Measurements from ENCODE around the gene EHF. TPM values are rescaled to one million over a fixed set of nuclear protein-coding genes. Genes with fewer than 3 reads are reported as not detected.
"Not testable (repeated sequence)": the region's sequence is repeated elsewhere in the genome, so short reads cannot be mapped to it uniquely, and the experiment has no call there.

The EHF gene
- total RNA-seq: 2.8 TPM

DNA sequence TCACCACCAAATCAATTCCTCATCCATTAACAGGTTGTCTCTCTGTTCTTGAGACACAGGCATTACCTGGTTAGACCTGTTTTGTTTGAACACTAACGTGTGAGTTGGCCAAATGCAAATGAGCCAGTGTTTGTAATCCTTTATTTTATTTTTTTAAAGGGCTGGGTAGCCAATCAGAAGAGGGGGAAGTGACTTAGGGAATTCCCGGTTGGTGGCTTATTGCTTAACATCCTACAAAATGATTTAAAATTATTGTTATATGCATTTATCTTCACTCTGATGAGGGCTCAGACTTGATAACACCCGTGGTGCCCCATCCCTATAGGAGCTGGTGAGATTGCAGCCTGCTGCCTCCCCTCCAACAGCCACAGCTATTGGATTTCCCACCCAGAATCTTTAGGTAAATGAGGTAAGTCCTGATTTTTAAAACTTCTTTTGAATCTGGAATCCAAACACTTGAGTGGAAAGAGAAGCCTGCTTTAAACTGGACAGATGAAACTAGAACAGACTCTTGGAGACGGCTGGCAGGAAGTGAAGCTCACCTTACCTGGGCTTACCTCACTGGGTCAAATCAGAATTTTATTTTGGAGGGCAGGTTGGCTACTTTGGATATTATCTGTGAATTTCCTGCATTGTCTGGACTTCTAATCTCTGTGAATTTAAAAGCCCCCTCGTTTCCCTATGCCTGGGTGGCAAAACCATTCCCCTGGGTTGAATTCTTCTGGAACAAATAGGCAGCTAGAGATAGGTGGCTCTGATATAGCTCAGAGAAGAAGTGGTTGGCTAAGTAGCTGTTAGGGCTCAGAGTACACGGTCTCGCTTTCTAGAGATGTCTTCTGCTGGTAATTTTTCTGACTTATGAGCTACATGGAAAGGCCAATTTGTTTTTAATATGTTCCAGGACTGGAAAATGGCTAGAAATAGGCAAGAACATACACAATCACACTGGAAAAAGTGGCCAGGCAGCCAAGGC, at the start of gene EHF:
Gene EHF, plus strand, starts transcription at position 274 of the 973 bp plus-strand sequence. CDS start 21,538 bp downstream, outside the sequence.
- no peak for DNase-seq (ENCODE audit: low spot score)
- no peak for ATAC-seq

DNA sequence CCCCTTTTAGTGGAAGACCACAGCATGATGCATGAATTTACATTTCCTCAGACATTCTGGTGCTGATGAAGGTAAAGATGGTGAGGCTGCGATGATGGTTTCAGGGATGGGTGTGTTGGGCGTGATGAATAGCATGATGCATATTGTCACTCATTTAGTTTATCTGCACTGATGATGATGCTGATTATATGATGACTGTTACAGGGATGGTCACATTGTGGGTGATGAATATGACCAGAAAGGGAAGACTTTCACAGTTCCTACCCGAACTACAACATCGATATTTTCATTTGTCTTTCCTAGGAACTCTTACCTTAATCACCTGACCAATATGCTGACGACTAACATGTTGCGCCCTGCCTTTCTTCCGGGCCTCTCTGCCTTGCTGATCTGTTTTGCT, 47.4 kb upstream of the EHF start:
- DNase-seq (ENCODE audit: low spot score) (no peak), ATAC-seq (no peak)

DNA sequence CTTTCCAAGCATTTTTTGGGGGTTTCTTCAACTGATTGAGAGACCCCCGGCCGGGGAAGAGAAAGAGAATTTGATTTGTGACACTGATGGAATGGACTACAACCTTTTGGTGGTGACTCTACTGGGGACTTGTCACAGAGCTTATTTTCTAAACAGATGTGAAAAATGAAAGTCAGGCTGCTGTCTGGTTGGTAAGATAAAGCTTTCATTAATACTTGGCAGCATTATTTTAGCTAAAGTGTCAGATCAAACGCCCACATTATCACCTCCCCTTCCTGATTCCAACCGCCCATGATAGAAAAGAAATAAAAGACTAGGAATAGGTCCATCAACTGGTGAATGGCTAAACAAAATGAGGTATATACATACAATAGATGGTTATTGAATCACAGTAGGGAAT, 45.6 kb upstream of the EHF start:
- ATAC-seq (no peak), DNase-seq (ENCODE audit: low spot score) (no peak)

- no peak for DNase-seq (ENCODE audit: low spot score)
- ATAC-seq: no peak
Measured at GRCh38 chr11:34575671-34576070, 45.2 kb upstream of the EHF start.

- ATAC-seq: no peak
- no peak for DNase-seq (ENCODE audit: low spot score)
Measured at GRCh38 chr11:34576331-34576730, 44.6 kb upstream of the EHF start.

DNA sequence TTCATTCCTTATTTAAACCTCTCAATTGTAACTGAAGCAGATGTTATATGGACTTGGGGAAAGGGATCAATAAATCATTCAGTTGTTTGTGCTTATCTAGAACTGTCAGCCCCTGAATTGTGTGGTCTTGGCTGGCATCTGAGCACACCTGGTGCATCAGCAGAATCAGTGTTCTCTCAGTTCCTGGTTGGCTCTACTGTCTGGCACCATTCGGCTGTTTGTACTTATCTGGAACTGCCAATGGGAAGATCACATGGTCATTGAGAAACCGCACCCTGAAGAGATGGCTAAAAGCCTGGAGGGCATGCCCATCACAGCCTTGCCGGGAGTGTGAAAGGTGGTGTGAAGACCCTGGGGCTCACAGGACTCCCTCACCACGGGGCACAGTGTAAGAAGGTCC, 37.1 kb upstream of the EHF start:
- DNase-seq (ENCODE audit: low spot score) (peak; percentile 63), ATAC-seq (peak; percentile 91)

GRCh38 chr11:34585304-34585734, 35.6 kb upstream of the EHF start:
- DNase-seq (ENCODE audit: low spot score) (no peak), ATAC-seq (no peak)

DNA sequence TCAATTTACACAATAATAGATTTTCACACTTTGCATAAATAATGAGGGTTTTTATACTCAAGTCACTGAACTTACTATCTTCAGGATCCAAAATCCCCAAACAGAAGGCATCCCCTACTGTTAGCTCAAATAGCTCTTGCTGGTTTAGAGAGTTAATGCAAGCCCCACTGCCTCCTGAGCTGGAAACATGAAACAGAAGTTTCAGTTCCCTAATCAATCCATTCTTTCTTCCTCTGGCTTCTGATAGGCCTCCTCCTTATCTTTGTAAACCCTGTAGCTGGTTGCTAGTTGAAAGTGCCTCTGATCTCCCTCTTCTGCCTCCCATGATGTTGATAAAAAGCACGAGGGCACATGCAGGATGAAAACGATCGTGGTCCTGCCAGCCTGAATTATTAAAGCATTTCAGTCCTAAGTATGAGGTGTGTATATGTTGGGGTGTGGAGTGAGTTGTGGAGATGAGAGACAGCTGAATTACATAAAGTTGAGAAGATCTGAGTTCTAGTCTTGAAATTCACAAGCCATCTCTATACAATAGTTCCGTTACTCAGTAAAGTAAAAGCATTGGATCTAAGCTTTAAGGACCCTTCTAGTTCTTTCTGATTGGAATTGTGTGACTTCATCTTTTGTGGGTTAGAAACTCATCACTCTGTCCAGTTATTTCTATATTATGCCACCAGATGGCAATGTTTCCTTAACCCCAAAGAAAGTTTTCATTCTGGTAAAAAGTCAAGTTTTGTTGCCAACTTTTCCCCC, 35.0 kb upstream of the EHF start:
- ATAC-seq (peak; percentile 69), DNase-seq (ENCODE audit: low spot score) (no peak)

GRCh38 chr11:34586488-34587281, 34.2 kb upstream of the EHF start:
- DNase-seq (ENCODE audit: low spot score) (no peak), ATAC-seq (no peak)

GRCh38 chr11:34587282-34587677, 33.6 kb upstream of the EHF start:
- no peak for ATAC-seq
- DNase-seq (ENCODE audit: low spot score): no peak

GRCh38 chr11:34588023-34588422, 32.9 kb upstream of the EHF start:
- ATAC-seq: no peak

GRCh38 chr11:34588701-34589100, 32.2 kb upstream of the EHF start:
- DNase-seq (ENCODE audit: low spot score) (no peak), ATAC-seq (no peak)

More at GRCh38 chr11:34588023-34588422, 32.9 kb upstream of the EHF start:
- no peak for DNase-seq (ENCODE audit: low spot score)

- not testable (repeated sequence) for ATAC-seq; DNase-seq (ENCODE audit: low spot score)
Measured at GRCh38 chr11:34589177-34589576, 31.7 kb upstream of the EHF start.

DNA sequence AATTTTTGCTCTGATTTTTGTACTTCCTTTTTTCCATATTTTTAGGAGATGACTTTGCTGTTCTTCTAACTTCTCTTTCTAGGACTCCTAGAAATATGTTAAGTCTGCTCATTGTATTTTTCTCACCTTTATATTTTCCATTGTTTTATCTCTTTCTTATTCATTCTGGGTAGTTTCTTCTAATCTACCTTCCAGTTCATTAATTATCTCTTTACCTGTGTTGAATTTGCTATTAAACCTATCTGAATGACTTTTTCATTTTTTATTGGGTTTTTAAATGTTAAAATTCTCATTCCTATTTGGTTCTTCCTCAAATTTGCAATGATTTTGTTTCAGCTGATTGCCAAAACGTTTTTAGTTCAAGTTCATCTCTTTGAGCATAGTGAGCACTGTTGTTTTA, 27.8 kb upstream of the EHF start:
- no peak for DNase-seq (ENCODE audit: low spot score)

GRCh38 chr11:34594603-34595002, 26.3 kb upstream of the EHF start:
- no peak for DNase-seq (ENCODE audit: low spot score)
- no peak for ATAC-seq

More for the DNA sequence above, 27.8 kb upstream of the EHF start:
- no peak for ATAC-seq

GRCh38 chr11:34595391-34595790, 25.5 kb upstream of the EHF start:
- no peak for DNase-seq (ENCODE audit: low spot score)
- ATAC-seq: no peak

- ATAC-seq (no peak), DNase-seq (ENCODE audit: low spot score) (no peak)
Measured at GRCh38 chr11:34595960-34596644, 24.8 kb upstream of the EHF start.

DNA sequence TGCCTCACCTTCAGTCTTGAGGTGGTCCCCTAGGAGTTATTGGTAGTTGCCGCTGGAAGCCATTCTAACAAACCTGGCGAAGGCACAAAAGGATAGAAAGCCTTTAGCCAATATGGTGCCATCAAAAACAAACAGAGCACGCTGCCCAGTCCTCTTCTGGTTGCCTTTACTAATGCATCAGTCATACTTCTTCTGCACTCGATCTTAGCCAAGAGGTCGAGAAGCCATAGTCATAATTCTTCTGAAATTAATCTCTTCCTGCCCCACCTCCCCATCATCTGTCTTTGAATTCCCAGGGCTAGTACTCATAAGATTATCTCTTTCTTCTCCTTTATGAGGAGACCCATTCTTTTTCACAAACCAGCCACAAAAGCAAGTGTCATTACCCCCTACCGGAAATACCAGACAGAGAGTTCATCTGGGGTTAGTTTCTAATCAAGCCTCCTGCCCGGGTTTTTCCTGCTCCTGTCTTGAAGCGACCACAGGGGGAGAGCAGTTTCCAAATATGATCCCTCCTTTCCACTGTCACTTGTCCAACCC, 21.4 kb upstream of the EHF start:
- DNase-seq (ENCODE audit: low spot score) (no peak), ATAC-seq (no peak)

GRCh38 chr11:34600339-34601084, 20.4 kb upstream of the EHF start:
- ATAC-seq (peak; percentile 91), DNase-seq (ENCODE audit: low spot score) (peak; percentile 62)
